Mesothelial cell of epicardium (in vitro differentiated cells): ENCODE results near the gene SPAG4. TPM values are rescaled to one million over a fixed set of nuclear protein-coding genes. Genes with fewer than 3 reads are reported as not detected.

ENCODE experiments used
- DNase-seq, 2 experiments: peaks; one replicate each; pipeline ENCODE4 v3.0.0; 2021; ENCODE audit warnings: low spot score in 2 of 2; ENCODE audit not compliant: unreplicated experiment in 2 of 2
- H3K27ac Mint-ChIP-seq: 2 replicates; pipeline ENCODE4 v1.8.0; 2021; ENCODE audit warnings: mixed read lengths
- H3K27me3 Mint-ChIP-seq: 2 replicates; pipeline ENCODE4 v1.8.0; 2021; ENCODE audit warnings: low read depth, mixed read lengths
- H3K36me3 Mint-ChIP-seq: 2 replicates; pipeline ENCODE4 v1.8.0; 2021; ENCODE audit warnings: mixed read lengths
- H3K4me1 Mint-ChIP-seq: 2 replicates; pipeline ENCODE4 v1.8.0; 2021; ENCODE audit warnings: mixed read lengths
- H3K4me3 Mint-ChIP-seq: 2 replicates; pipeline ENCODE4 v1.8.0; 2021; ENCODE audit warnings: mild to moderate bottlenecking, moderate library complexity, mixed read lengths
- H3K9me3 Mint-ChIP-seq: 2 replicates; pipeline ENCODE4 v1.8.0; 2021; ENCODE audit warnings: mixed read lengths
- total RNA-seq: library from RNA; stranded (reverse); gene quantifications from 3 replicates; pipeline ENCODE4 v1.2.1, GENCODE V29; 2021
- TF ChIP-seq, protein P1 (sequence below): fragments of 200-600 bp; sonication (generic); IDR thresholded peaks from one replicate; pipeline ENCODE4 v1.5.0; 2021; ENCODE audit warnings: antibody characterized with exemption; ENCODE audit not compliant: unreplicated experiment

SPAG4 gene
- total RNA-seq, 1 donor from 2014 or later, result 4.0 TPM

DNA sequence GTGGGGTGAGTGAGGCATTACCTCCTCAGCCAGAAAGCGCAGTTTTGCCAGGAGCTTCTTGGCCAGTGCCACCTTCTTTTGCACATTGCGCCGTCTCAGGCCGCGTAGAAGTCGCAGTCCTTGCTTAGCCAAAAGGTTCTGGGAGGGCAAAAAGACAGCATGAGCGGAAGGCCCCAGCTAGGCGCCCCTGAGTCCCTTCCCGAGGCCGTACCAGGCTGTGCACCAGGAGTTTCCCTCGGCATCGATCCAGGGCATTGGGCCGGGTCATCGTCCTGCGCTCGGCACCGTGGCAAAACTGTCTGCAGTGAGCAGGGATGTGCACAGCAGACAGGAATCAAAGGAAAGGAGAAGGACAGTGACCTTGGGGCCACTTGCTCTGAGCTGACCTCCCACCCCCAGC, 20.2 kb upstream of the SPAG4 start:
- Mint-ChIP-seq H3K36me3 (no peaks in the 10 kb centered on the region), H3K4me1 (no peaks in the 10 kb centered on the region), H3K27ac (no peak overlapping the region), H3K27me3 (peaks cover 44% of the 10 kb centered on the region), H3K4me3 (no peak overlapping the region), H3K9me3 (no peaks in the 10 kb centered on the region)
- no peak for DNase-seq
- TF ChIP-seq, protein P1, sequence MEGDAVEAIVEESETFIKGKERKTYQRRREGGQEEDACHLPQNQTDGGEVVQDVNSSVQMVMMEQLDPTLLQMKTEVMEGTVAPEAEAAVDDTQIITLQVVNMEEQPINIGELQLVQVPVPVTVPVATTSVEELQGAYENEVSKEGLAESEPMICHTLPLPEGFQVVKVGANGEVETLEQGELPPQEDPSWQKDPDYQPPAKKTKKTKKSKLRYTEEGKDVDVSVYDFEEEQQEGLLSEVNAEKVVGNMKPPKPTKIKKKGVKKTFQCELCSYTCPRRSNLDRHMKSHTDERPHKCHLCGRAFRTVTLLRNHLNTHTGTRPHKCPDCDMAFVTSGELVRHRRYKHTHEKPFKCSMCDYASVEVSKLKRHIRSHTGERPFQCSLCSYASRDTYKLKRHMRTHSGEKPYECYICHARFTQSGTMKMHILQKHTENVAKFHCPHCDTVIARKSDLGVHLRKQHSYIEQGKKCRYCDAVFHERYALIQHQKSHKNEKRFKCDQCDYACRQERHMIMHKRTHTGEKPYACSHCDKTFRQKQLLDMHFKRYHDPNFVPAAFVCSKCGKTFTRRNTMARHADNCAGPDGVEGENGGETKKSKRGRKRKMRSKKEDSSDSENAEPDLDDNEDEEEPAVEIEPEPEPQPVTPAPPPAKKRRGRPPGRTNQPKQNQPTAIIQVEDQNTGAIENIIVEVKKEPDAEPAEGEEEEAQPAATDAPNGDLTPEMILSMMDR, result no peak

DNA sequence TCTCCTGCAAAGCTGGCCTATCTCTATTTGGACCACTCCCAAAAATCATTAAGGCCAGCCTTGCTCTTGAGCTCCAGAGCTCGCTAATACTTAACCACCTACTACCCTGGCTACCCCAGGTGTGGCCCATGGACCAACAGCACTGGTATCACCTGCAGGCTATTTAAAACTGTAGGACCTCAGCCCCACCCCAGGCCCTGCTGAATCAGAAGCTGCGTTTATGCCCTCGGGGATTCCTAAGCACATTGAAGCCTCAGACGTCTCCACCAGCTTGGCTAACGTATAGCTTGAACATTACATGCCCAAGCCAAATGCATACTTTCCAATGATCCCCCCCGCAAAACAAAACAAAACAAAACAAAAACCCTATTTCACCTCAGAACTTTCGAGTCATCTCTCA, 19.7 kb upstream of the SPAG4 start:
- H3K36me3 Mint-ChIP-seq, result no peaks in the 10 kb centered on the region
- TF ChIP-seq, protein P1, result no peak
- no peak for DNase-seq
- no peaks in the 10 kb centered on the region for H3K9me3 Mint-ChIP-seq
- H3K4me3 Mint-ChIP-seq, result no peak overlapping the region
- no peak overlapping the region for H3K27ac Mint-ChIP-seq
- H3K27me3 Mint-ChIP-seq, result peaks cover 48% of the 10 kb centered on the region
- H3K4me1 Mint-ChIP-seq, result peaks cover 4% of the 10 kb centered on the region

DNA sequence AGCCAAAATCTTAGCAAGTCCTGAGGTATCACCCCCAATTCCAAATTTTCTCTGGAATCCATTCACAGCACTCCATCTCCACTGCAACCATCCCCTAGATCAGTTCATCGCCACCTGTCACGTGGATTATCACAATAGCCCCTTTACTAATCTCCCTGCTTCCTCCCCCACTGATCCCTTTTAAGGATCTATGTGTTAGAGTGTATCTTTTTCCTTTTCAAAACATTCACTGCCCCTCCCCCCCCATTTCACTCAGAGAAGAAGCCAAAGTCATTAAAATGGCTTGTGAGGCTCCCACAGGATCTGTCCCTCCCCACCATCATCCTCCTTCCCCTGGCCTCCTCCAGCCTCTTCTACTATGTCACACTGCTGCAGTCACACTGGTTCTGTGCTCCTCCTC, 18.4 kb upstream of the SPAG4 start:
- Mint-ChIP-seq H3K27me3 (peaks cover 59% of the 10 kb centered on the region), H3K4me3 (no peak overlapping the region)
- DNase-seq, result no peak

DNA sequence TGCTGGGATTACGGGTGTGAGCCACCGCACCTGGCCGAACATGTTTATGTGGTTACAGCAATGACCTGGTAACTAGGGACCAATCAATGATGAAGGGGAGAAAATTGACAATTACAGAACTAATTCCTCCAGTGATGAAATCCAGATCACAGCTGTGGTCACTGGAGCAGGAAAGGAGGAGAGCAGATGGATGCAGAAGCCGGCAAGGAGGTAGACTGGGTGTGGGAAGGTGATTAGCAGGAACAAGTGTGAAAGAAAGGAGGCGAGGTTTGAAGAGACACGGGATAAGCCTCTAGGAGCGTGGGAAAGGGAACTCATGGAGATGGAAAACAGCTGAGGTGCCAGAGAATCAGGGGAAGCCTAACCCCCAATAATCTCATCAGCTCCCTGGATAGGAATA, 17.2 kb upstream of the SPAG4 start:
- DNase-seq, result no peak
- Mint-ChIP-seq H3K27ac (no peak overlapping the region), H3K4me3 (no peak overlapping the region), H3K27me3 (peaks cover 72% of the 10 kb centered on the region), H3K4me1 (peaks cover 11% of the 10 kb centered on the region), H3K9me3 (no peaks in the 10 kb centered on the region), H3K36me3 (no peaks in the 10 kb centered on the region)
- TF ChIP-seq, protein P1, result no peak

More for the DNA sequence above, 18.4 kb upstream of the SPAG4 start:
- no peaks in the 10 kb centered on the region for H3K9me3 Mint-ChIP-seq
- H3K27ac Mint-ChIP-seq, result no peak overlapping the region
- TF ChIP-seq, protein P1, result no peak
- H3K36me3 Mint-ChIP-seq, result no peaks in the 10 kb centered on the region
- H3K4me1 Mint-ChIP-seq, result peaks cover 11% of the 10 kb centered on the region

GRCh38 chr20:35598899-35599775, 16.5 kb upstream of the SPAG4 start:
- H3K36me3 Mint-ChIP-seq, result no peaks in the 10 kb centered on the region
- H3K9me3 Mint-ChIP-seq, result no peaks in the 10 kb centered on the region
- no peak overlapping the region for H3K27ac Mint-ChIP-seq
- TF ChIP-seq, protein P1, result no peak
- H3K27me3 Mint-ChIP-seq, result peaks cover 78% of the 10 kb centered on the region
- peaks cover 11% of the 10 kb centered on the region for H3K4me1 Mint-ChIP-seq
- DNase-seq, result no peak
- H3K4me3 Mint-ChIP-seq, result no peak overlapping the region
